ENCODE measurements around the gene NCKAP5L. TPM values are rescaled to one million over a fixed set of nuclear protein-coding genes. Genes with fewer than 3 reads are reported as not detected.

Gene NCKAP5L
- total RNA-seq, 1 donor: 40.5 TPM

DNA sequence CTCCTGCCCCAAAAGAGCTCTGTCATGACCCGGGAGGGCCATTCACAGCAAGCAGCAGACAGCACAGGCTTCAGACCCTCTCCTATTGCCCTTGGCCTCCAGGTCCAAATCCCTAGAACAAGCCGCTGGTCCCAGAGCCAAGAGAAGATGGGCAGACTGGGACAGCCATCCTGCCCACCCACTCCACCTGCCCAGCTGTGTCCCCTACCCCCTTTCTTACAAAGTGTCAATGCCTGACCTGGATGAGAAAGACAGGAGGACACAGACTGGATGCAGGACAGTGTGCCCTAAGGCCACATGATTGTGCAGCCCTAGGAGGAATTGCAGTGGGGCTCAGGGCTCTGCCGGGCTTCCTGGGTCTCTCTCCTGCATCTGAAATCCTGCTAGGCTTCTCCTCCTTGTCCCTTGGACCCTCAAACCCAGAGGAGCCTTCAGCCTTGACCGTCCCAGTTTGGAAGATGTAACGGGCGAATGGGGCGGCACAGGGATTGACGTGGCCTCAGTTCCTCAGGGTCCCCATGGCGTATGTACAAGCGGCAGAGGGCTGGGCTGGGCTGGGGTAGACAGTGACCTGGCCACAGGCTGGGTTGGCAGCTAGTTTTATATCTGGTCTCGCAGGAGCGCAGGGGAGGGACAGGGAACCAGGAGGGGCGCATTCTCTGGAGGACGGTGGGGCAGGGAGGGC, 41.7 kb upstream of the NCKAP5L start:
- Histone ChIP-seq H3K27me3 (ENCODE audit: insufficient read depth, low read length) (peaks cover 10% of the 10 kb centered on the region), H4K20me1 (ENCODE audit: insufficient read depth, low read length) (no peaks in the 10 kb centered on the region), H3K4me2 (ENCODE audit: insufficient read depth, low read length) (no peak overlapping the region), H3K4me1 (ENCODE audit: insufficient read depth, low read length) (peaks cover 24% of the 10 kb centered on the region), H3K4me3 (ENCODE audit: insufficient read depth, low read length) (no peak overlapping the region), H3K79me2 (ENCODE audit: insufficient read depth, low read length) (no peaks in the 10 kb centered on the region), H2AFZ (ENCODE audit: low read length) (peak overlapping the region; percentile 6), H3K36me3 (ENCODE audit: insufficient read depth, low read length) (no peaks in the 10 kb centered on the region), H3K27ac (ENCODE audit: low read depth, low read length) (no peak overlapping the region), H3K9me3 (ENCODE audit: low read depth, low read length) (no peaks in the 10 kb centered on the region)
- DNase-seq (ENCODE audit: insufficient read length, low spot score, missing footprints): no peak
- TF ChIP-seq, protein P1, sequence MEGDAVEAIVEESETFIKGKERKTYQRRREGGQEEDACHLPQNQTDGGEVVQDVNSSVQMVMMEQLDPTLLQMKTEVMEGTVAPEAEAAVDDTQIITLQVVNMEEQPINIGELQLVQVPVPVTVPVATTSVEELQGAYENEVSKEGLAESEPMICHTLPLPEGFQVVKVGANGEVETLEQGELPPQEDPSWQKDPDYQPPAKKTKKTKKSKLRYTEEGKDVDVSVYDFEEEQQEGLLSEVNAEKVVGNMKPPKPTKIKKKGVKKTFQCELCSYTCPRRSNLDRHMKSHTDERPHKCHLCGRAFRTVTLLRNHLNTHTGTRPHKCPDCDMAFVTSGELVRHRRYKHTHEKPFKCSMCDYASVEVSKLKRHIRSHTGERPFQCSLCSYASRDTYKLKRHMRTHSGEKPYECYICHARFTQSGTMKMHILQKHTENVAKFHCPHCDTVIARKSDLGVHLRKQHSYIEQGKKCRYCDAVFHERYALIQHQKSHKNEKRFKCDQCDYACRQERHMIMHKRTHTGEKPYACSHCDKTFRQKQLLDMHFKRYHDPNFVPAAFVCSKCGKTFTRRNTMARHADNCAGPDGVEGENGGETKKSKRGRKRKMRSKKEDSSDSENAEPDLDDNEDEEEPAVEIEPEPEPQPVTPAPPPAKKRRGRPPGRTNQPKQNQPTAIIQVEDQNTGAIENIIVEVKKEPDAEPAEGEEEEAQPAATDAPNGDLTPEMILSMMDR (IDR thresholded peaks at IDR 0.05; ENCODE audit: extremely low read depth, low read depth, low read length): no peak

DNA sequence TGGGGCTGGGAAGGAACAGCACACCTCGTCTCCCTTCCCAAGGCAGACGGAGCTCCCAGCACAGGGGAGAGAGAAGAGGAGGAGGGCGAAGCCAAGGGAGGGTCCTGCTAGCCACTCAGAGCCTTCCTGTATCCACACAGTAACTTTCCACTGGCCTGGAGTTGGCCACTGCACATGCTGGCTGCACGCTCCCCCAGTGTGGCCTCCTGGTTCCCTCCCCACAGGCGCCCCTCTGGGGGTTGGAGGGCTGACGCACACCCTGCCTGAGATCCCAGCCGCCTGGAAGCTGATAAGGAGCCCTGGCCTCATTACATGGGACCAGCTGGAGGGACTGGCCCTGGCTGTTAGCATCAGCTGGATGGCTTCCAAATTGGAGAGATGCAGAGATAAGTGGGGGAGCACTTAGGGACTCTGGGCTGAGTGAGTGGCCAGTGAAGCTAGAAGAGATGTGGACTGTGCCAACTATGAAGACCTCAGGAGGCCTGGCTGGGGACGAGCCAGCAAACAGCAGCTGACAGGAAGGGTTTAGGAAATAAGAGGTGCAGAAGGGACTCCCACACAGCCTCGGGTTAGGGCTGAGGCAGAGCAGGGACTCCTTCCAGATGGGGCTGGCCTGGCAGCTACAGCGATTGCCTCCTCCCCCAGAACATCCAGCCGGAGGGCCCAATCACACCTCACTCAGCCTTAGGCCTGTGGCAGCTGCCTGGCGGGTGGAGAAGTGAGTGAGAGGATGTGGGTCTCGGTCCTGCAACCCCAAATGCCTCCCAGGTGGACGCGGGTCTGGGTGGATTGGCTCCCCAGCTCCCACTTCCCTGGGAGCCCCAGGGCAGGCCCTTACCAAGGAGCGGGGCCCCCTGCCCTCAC, 41.0 kb upstream of the NCKAP5L start:
- peak overlapping the region; percentile 6 for H2AFZ ChIP-seq (ENCODE audit: low read length)
- H3K27ac ChIP-seq (ENCODE audit: low read depth, low read length): peak overlapping the region; percentile 46
- H3K9me3 ChIP-seq (ENCODE audit: low read depth, low read length): no peaks in the 10 kb centered on the region
- no peaks in the 10 kb centered on the region for H3K36me3 ChIP-seq (ENCODE audit: insufficient read depth, low read length)
- H3K4me3 ChIP-seq (ENCODE audit: insufficient read depth, low read length): no peak overlapping the region
- TF ChIP-seq, protein P1 (IDR thresholded peaks at IDR 0.05; ENCODE audit: extremely low read depth, low read depth, low read length): no peak
- peak overlapping the region; percentile 33 for H3K4me2 ChIP-seq (ENCODE audit: insufficient read depth, low read length)
- no peaks in the 10 kb centered on the region for H4K20me1 ChIP-seq (ENCODE audit: insufficient read depth, low read length)
- H3K27me3 ChIP-seq (ENCODE audit: insufficient read depth, low read length): peaks cover 12% of the 10 kb centered on the region
- DNase-seq (ENCODE audit: insufficient read length, low spot score, missing footprints): peak; percentile 98
- H3K4me1 ChIP-seq (ENCODE audit: insufficient read depth, low read length): peaks cover 24% of the 10 kb centered on the region
- no peaks in the 10 kb centered on the region for H3K79me2 ChIP-seq (ENCODE audit: insufficient read depth, low read length)

DNA sequence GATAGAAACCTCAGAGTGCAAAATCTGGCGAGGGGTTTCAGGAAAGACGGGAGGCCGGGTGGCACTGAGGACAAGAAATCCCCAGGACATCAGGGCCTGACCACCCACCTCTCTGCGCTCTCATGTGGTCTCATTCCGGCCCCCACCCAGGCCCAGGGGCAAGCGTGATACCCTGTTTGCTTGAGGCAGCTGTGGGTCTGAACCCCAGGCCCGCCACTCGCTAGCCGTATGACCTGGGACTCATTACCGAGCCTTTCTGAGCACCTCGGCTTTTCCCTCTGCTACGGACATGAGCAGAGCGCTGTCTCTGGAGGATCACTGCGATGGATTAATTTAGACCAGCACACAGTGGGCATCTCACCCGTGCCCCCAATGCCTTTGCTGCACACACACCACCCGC, 40.2 kb upstream of the NCKAP5L start:
- Histone ChIP-seq H3K36me3 (ENCODE audit: insufficient read depth, low read length) (no peaks in the 10 kb centered on the region), H3K4me1 (ENCODE audit: insufficient read depth, low read length) (peaks cover 21% of the 10 kb centered on the region), H3K4me2 (ENCODE audit: insufficient read depth, low read length) (peak overlapping the region; percentile 33), H3K27ac (ENCODE audit: low read depth, low read length) (peak overlapping the region; percentile 46), H2AFZ (ENCODE audit: low read length) (no peak overlapping the region), H4K20me1 (ENCODE audit: insufficient read depth, low read length) (no peaks in the 10 kb centered on the region), H3K27me3 (ENCODE audit: insufficient read depth, low read length) (peaks cover 18% of the 10 kb centered on the region), H3K4me3 (ENCODE audit: insufficient read depth, low read length) (no peak overlapping the region), H3K79me2 (ENCODE audit: insufficient read depth, low read length) (no peaks in the 10 kb centered on the region), H3K9me3 (ENCODE audit: low read depth, low read length) (no peaks in the 10 kb centered on the region)
- TF ChIP-seq, protein P1 (IDR thresholded peaks at IDR 0.05; ENCODE audit: extremely low read depth, low read depth, low read length): no peak
- no peak for DNase-seq (ENCODE audit: insufficient read length, low spot score, missing footprints)

Data from osteoblast (primary cell).